SK-N-SH (cell line): ENCODE results near the gene OR2T10.

Experiments
- POLR2AphosphoS5 ChIP-seq: IDR thresholded peaks from 2 replicates; pipeline ENCODE4 v1.6.1; 2012; ENCODE audit warnings: low read depth, low read length
- REST ChIP-seq: IDR thresholded peaks from 2 replicates; pipeline ENCODE4 v1.6.1; 2012; ENCODE audit warnings: mild to moderate bottlenecking, low read depth, low read length, moderate library complexity
- SMC3 ChIP-seq: IDR thresholded peaks from 2 replicates; pipeline ENCODE4 v1.6.1; 2012; ENCODE audit warnings: low read depth, low read length, improper control_type of control experiment

GRCh38 chr1:248618119-248618518, 20.6 kb upstream of the OR2T10 start:
- TF ChIP-seq SMC3 (no peak), POLR2AphosphoS5 (no peak), REST (no peak)
